NT2/D1 (cell line): Measurements from ENCODE around the gene CEP164.

Experiments
- SUZ12 ChIP-seq: IDR thresholded peaks from 2 replicates; pipeline ENCODE4 v1.6.1; 2011; ENCODE audit not compliant: insufficient read length, insufficient read depth; ENCODE audit errors: extremely low read depth
- YY1 ChIP-seq: IDR thresholded peaks from 2 replicates; pipeline ENCODE4 v1.6.1; 2011; ENCODE audit not compliant: insufficient read length, insufficient read depth
- ZNF274 ChIP-seq: IDR thresholded peaks from 2 replicates; pipeline ENCODE4 v1.6.1; 2011; ENCODE audit warnings: mild to moderate bottlenecking, low read depth, low read length

GRCh38 chr11:117300283-117300663, 27.4 kb upstream of the CEP164 start:
- TF ChIP-seq SUZ12 (no peak), ZNF274 (no peak), YY1 (no peak)
